Ishikawa (cell line): ENCODE data around the gene MUC3A.

ENCODE experiments used
- CEBPB ChIP-seq: IDR thresholded peaks from 2 replicates; pipeline ENCODE4 v1.6.1; 2012
- CREB1 ChIP-seq: IDR thresholded peaks from 2 replicates; pipeline ENCODE4 v1.6.1; 2012; ENCODE audit warnings: low read depth
- EGR1 ChIP-seq: IDR thresholded peaks from 2 replicates; pipeline ENCODE4 v1.6.1; 2012
- EP300 ChIP-seq: IDR thresholded peaks from 2 replicates; pipeline ENCODE4 v1.6.1; 2012; ENCODE audit warnings: borderline replicate concordance
- FOXM1 ChIP-seq: IDR thresholded peaks from 2 replicates; pipeline ENCODE4 v1.6.1; 2012; ENCODE audit warnings: low read depth, borderline replicate concordance
- MAX ChIP-seq: IDR thresholded peaks from 2 replicates; pipeline ENCODE4 v1.6.1; 2012
- NFIC ChIP-seq: IDR thresholded peaks from 2 replicates; pipeline ENCODE4 v1.6.1; 2012
- RAD21 ChIP-seq: IDR thresholded peaks from 2 replicates; pipeline ENCODE4 v1.6.1; 2012; ENCODE audit warnings: low read depth
- REST ChIP-seq: IDR thresholded peaks from 2 replicates; pipeline ENCODE4 v1.6.1; 2012; ENCODE audit warnings: low read depth, mild to moderate bottlenecking
- TAF1 ChIP-seq: IDR thresholded peaks from 2 replicates; pipeline ENCODE4 v1.6.1; 2012; ENCODE audit warnings: low read depth, mild to moderate bottlenecking
- TCF12 ChIP-seq: IDR thresholded peaks from 2 replicates; pipeline ENCODE4 v1.6.1; 2012; ENCODE audit warnings: low read depth
- TEAD4 ChIP-seq: IDR thresholded peaks from 2 replicates; pipeline ENCODE4 v1.6.1; 2012
- USF1 ChIP-seq: IDR thresholded peaks from 2 replicates; pipeline ENCODE4 v1.6.1; 2012
- YY1 ChIP-seq: IDR thresholded peaks from 2 replicates; pipeline ENCODE4 v1.6.1; 2012; ENCODE audit warnings: low read depth
- ZBTB7A ChIP-seq: IDR thresholded peaks from 2 replicates; pipeline ENCODE4 v1.6.1; 2012; ENCODE audit warnings: low read depth

MUC3A gene

GRCh38 chr7:100952641-100953040 is 3.3 kb downstream of the MUC3A start:
- TF ChIP-seq FOXM1 (no peak), NFIC (no peak), TCF12 (no peak), USF1 (no peak), CEBPB (no peak), REST (no peak), ZBTB7A (no peak), CREB1 (no peak), MAX (no peak)

- no peak for TF ChIP-seq REST
- TF ChIP-seq EGR1: no peak
- no peak for TF ChIP-seq FOXM1
- no peak for TF ChIP-seq USF1
- TF ChIP-seq CEBPB: no peak
- TF ChIP-seq MAX: no peak
- TF ChIP-seq RAD21: no peak
- TF ChIP-seq TEAD4: no peak
- TF ChIP-seq TAF1: no peak
- no peak for TF ChIP-seq NFIC
- no peak for TF ChIP-seq EP300
Observed at GRCh38 chr7:100957832-100958421, 8.6 kb downstream of the MUC3A start.

- TF ChIP-seq CREB1 (no peak), TCF12 (no peak), CEBPB (no peak), TEAD4 (no peak), MAX (no peak), USF1 (no peak), REST (no peak), TAF1 (no peak), YY1 (no peak), EGR1 (no peak), NFIC (no peak), ZBTB7A (no peak)
Observed at GRCh38 chr7:100959894-100960293, 10.6 kb downstream of the MUC3A start.

- no peak for TF ChIP-seq NFIC
- no peak for TF ChIP-seq TCF12
- no peak for TF ChIP-seq EP300
- TF ChIP-seq TAF1: no peak
- no peak for TF ChIP-seq USF1
- TF ChIP-seq CEBPB: no peak
- TF ChIP-seq ZBTB7A: no peak
- TF ChIP-seq FOXM1: no peak
- TF ChIP-seq CREB1: no peak
- TF ChIP-seq RAD21: no peak
- no peak for TF ChIP-seq EGR1
- TF ChIP-seq REST: no peak
- no peak for TF ChIP-seq YY1
- no peak for TF ChIP-seq MAX
- TF ChIP-seq TEAD4: no peak
Observed at GRCh38 chr7:100962537-100962936, 13.2 kb downstream of the MUC3A start.
